GM12874 (cell line): ENCODE measurements around the gene SMOC2.

Experiments
- TF ChIP-seq, protein P1 (sequence below): IDR thresholded peaks from 2 replicates; pipeline ENCODE4 v1.5.1; 2011; ENCODE audit warnings: low read depth, mild to moderate bottlenecking, control low read depth, low read length, moderate library complexity; ENCODE audit not compliant: insufficient read depth

Gene SMOC2

DNA sequence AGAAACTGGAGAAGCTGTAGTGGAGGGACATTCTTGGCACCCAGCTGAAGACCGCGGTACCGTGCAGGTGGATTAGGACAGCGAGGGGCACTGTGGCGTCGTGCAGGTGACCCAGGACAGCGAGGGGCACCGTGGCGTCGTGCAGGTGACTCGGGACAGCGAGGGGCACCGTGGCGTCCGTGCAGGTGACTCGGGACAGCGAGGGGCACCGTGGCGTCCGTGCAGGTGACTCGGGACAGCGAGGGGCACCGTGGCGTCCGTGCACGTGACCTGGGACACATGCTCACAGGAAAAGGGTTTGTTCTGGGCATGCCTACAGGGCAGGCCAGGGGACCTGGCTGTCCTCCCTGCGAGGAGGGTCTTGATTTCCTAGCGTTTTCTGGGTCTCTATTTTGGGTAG is 29.2 kb upstream of the SMOC2 start:
- TF ChIP-seq, protein P1, sequence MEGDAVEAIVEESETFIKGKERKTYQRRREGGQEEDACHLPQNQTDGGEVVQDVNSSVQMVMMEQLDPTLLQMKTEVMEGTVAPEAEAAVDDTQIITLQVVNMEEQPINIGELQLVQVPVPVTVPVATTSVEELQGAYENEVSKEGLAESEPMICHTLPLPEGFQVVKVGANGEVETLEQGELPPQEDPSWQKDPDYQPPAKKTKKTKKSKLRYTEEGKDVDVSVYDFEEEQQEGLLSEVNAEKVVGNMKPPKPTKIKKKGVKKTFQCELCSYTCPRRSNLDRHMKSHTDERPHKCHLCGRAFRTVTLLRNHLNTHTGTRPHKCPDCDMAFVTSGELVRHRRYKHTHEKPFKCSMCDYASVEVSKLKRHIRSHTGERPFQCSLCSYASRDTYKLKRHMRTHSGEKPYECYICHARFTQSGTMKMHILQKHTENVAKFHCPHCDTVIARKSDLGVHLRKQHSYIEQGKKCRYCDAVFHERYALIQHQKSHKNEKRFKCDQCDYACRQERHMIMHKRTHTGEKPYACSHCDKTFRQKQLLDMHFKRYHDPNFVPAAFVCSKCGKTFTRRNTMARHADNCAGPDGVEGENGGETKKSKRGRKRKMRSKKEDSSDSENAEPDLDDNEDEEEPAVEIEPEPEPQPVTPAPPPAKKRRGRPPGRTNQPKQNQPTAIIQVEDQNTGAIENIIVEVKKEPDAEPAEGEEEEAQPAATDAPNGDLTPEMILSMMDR, result no peak

DNA sequence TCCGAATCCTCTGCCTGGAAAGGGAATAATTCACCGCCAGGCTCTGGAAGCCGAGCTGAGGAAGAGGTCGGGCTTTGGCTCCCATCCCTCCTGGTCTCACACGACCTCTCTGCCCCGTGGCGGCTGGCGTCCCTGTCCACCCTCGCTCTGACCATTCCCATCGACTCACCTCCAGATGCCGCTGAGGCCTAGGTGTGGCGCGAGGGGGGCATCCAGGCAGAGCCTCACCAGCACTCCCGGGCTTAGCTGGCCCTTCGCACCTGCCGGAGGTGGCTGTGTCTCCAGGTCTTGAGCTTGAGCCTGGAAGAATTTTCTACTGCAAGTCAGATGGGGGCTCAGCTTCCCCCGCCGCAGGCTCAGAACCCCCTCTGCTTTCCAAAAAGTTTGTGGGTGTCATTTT is 28.5 kb upstream of the SMOC2 start:
- TF ChIP-seq, protein P1, result no peak

- TF ChIP-seq, protein P1, result no peak
Observed at GRCh38 chr6:168413018-168413720, 27.8 kb upstream of the SMOC2 start.

DNA sequence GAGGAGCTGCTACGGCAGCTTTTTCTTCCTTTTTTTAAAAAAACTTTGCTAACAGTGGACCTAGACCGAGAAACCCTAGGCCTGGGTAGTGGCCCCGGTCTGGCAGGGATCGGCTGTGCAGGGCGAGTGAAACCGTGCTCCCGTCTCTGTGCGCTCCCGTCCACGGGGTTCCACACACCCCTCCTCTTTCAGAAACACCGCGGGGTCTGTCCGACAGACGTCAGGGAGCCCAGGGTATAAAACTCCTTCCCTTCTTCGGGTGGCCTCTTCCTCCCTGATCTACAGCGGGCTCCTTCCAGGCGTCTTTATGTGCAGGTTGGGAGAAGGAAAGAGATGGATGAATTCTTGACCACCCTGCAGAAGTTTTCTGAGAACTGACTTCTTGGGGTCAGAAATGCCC is 27.1 kb upstream of the SMOC2 start:
- TF ChIP-seq, protein P1, result no peak

DNA sequence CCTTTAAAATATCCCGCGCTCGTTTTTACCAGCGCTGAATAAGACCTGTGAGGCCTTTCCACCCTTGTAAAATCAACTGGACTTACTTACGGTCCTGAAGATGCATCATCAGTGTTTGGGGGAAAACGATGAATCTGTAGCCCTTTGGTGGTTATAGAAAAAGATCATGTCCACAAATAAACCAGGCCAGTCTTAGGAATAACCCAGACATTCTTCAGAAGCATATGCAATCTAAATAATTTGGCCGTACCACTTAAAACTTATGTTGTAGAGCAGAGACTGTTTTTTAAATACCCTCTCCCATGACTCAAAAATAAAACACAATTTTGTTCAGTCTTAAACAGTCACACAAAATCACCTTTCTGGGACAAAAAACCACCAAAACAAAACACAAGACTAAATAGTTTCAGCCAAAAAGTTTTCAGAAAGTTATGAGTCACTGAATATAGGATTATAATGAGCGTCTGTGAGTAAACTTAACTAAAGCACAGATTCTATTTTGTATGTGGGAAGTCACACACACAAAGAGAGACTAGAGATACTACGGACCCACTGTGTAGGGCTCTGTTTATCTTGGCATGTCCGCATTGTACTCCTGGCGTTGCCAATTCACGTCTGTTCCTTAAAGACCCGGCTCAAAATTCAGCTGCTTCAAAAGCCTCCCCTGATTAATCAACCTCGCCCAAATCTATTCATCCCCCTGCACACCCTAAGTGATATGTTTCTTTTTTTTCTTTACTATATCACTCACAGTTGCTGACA is 26.5 kb upstream of the SMOC2 start:
- TF ChIP-seq, protein P1, result no peak

GRCh38 chr6:168415098-168415992 is 25.6 kb upstream of the SMOC2 start:
- TF ChIP-seq, protein P1, result no peak

- TF ChIP-seq, protein P1, result no peak
Observed at GRCh38 chr6:168415993-168416530, 24.9 kb upstream of the SMOC2 start.
